Transverse colon (tissue), 4 donors: Measurements from ENCODE around the gene HTRA1. TPM values are rescaled to one million over a fixed set of nuclear protein-coding genes. Genes with fewer than 3 reads are reported as not detected.
A peak's percentile ranks its signal among the peaks of the same experiment; 100 is the strongest.

Experiments
- DNase-seq: peaks from one replicate; pipeline ENCODE4 v3.0.0-alpha.2; 2019
- H3K27ac ChIP-seq, 4 donors: fragments of 200-600 bp; sonication (generic); 2 replicates each; pipeline ENCODE4 v1.5.1; 2016 to 2018; ENCODE audit warnings: inconsistent platforms in 4 of 4
- H3K27me3 ChIP-seq: fragments of 200-600 bp; sonication (generic); 2 replicates; pipeline ENCODE4 v1.5.1; 2017; ENCODE audit warnings: inconsistent platforms
- H3K36me3 ChIP-seq, 4 donors: fragments of 200-600 bp; sonication (generic); 2 replicates each; pipeline ENCODE4 v1.5.1; 2017 to 2019; ENCODE audit warnings: inconsistent platforms in 4 of 4
- H3K4me1 ChIP-seq, 4 donors: fragments of 200-600 bp; sonication (generic); 2 replicates each; pipeline ENCODE4 v1.5.1; 2017 to 2020; ENCODE audit warnings: inconsistent platforms in 4 of 4
- H3K4me3 ChIP-seq, 4 donors: fragments of 200-600 bp; sonication (generic); 1 replicate in 1 of 4; 2 replicates in 3 of 4; pipeline versions ENCODE4 v1.5.1 to v1.6.1; 2017 to 2019; ENCODE audit warnings: inconsistent platforms in 4 of 4
- H3K9me3 ChIP-seq, 2 donors: fragments of 200-600 bp; sonication (generic); 2 replicates each; pipeline ENCODE4 v1.5.1; 2017 to 2019; ENCODE audit warnings: inconsistent platforms in 2 of 2
- EP300 ChIP-seq: sonication (generic); formaldehyde crosslinking; IDR thresholded peaks from one replicate; pipeline ENCODE4 v1.6.1; 2017; ENCODE audit warnings: antibody characterized with exemption, low read depth
- POLR2A ChIP-seq: fragments of 450-650 bp; IDR thresholded peaks from one replicate; pipeline ENCODE4 v1.6.1; 2016; ENCODE audit warnings: antibody characterized with exemption, mild to moderate bottlenecking, moderate library complexity
- POLR2AphosphoS5 ChIP-seq, 3 donors: sonication (generic); formaldehyde crosslinking; IDR thresholded peaks; one replicate each; pipeline ENCODE4 v1.6.1; 2016; ENCODE audit warnings: antibody characterized with exemption in 3 of 3
- WGBS, 2 donors: methylation state at CpG; one replicate each; pipeline ENCODE4 v1.1.5; 2018; ENCODE audit warnings: low coverage in 1 of 2; 5-methylcytosine and 5-hydroxymethylcytosine counted together
- in situ Hi-C, 4 donors: fragments of 200-750 bp; cut with MboI; loops; one replicate each; pipeline versions ENCODE4 v1.15.0 to v1.15.1; 2017; ENCODE audit warnings: low sequenced_read_pairs in 3 of 4, low pct_ligation_motif_present in 1 of 4, low pct_unique_long_range_greater_than_20kb in 1 of 4
- intact Hi-C: fragments of 100-400 bp; cut with DNase I; formaldehyde crosslinking; loops from one replicate; pipeline ENCODE4 v1.15.1; 2023; ENCODE audit warnings: low total_unique reads
- total RNA-seq, 4 donors: library from RNA; depleted of rRNA; stranded (reverse); fragments of >200 nt; gene quantifications; one replicate each; pipeline ENCODE4 v1.1.0, GENCODE V29; 2016
- TF ChIP-seq, protein P1 (sequence below), 5 experiments: fragments of 200-600 bp in 3 of 5; fragments of 450-650 bp in 2 of 5; sonication (generic) in 3 of 5; IDR thresholded peaks; 1 replicate in 2 of 5; 2 replicates in 3 of 5; pipeline ENCODE4 v1.5.1; 2016 to 2017; ENCODE audit warnings: antibody characterized with exemption in 5 of 5, inconsistent platforms in 3 of 5, mild to moderate bottlenecking in 2 of 5, moderate library complexity in 1 of 5

Gene HTRA1
- total RNA-seq, 4 donors from 2014 or later: 7.9 to 103 (median 31.2) TPM

- no peak for DNase-seq
- Histone ChIP-seq H3K9me3 (no peaks in the 10 kb centered on the region), H3K4me1 (peaks cover under 1 to 12% (median 4%) of the 10 kb centered on the region in 4 donors), H3K27ac (peak overlapping the region; percentile 43 to 74 (median 50)), H3K36me3 (no peaks in the 10 kb centered on the region), H3K27me3 (peaks cover 18% of the 10 kb centered on the region), H3K4me3 (no peak overlapping the region)
- 69 to 78% methylated on average over 10 to 11 of the region's 11 CpGs for WGBS, 2 donors
- TF ChIP-seq POLR2AphosphoS5 (IDR thresholded peaks at IDR 0.05): peak; percentile 46 to 77 (median 50)
- TF ChIP-seq, protein P1, sequence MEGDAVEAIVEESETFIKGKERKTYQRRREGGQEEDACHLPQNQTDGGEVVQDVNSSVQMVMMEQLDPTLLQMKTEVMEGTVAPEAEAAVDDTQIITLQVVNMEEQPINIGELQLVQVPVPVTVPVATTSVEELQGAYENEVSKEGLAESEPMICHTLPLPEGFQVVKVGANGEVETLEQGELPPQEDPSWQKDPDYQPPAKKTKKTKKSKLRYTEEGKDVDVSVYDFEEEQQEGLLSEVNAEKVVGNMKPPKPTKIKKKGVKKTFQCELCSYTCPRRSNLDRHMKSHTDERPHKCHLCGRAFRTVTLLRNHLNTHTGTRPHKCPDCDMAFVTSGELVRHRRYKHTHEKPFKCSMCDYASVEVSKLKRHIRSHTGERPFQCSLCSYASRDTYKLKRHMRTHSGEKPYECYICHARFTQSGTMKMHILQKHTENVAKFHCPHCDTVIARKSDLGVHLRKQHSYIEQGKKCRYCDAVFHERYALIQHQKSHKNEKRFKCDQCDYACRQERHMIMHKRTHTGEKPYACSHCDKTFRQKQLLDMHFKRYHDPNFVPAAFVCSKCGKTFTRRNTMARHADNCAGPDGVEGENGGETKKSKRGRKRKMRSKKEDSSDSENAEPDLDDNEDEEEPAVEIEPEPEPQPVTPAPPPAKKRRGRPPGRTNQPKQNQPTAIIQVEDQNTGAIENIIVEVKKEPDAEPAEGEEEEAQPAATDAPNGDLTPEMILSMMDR (IDR thresholded peaks at IDR 0.05): no peak
- no peak for TF ChIP-seq EP300
- TF ChIP-seq POLR2A: no peak
- in situ Hi-C loops (no loop called here), intact Hi-C loops (no loop called here)
These were observed 7.8 kb downstream of the HTRA1 start for GRCh38 chr10:122468926-122469781.

DNA sequence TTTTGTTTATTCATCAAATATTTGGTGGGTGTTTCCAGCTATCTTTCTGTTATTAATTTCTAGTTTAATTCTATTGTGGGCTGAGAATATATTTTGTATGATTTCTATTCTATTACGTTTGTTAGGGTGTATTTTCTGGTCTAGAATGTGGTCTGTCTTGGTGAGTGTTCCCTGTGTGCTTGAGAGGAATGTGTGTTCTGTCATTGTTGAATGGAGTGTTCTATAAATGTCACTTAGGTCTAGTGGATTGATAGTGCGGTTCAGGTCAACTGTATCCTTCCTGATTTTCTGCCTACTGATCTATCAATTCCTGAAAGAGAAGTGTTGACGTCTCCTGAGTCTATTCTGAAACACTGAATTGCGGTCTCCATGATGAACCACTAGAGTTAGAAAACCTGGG lies 8.5 kb downstream of the HTRA1 start:
- no peak overlapping the region for H3K4me3 ChIP-seq
- H3K27me3 ChIP-seq: peaks cover 14% of the 10 kb centered on the region
- WGBS, 2 donors: 60 to 90% methylated on average over 1 to 4 of the region's 4 CpGs
- H3K4me1 ChIP-seq: peaks cover 7 to 18% (median 8%) of the 10 kb centered on the region in 4 donors
- no peaks in the 10 kb centered on the region for H3K9me3 ChIP-seq
- H3K27ac ChIP-seq: peak overlapping the region in 3 of 4 donors; percentile 17 to 74 (median 22)
- no peak for TF ChIP-seq POLR2A
- TF ChIP-seq EP300: no peak
- TF ChIP-seq, protein P1 (IDR thresholded peaks at IDR 0.05): no peak
- intact Hi-C loops (no loop called here), in situ Hi-C loops (no loop called here)
- H3K36me3 ChIP-seq: no peaks in the 10 kb centered on the region
- DNase-seq: no peak

- in situ Hi-C loops: no loop called here
- Histone ChIP-seq H3K27ac (no peak overlapping the region), H3K4me3 (no peak overlapping the region), H3K36me3 (no peaks in the 10 kb centered on the region), H3K9me3 (no peaks in the 10 kb centered on the region), H3K27me3 (peaks cover 6% of the 10 kb centered on the region), H3K4me1 (peaks cover 18 to 35% (median 22%) of the 10 kb centered on the region in 4 donors)
- intact Hi-C loops: loop anchor here (2.0 kb wide), 1 partner anchor 75 kb away; no protein-coding TSS in a partner anchor
- DNase-seq: no peak
- TF ChIP-seq POLR2A (no peak), EP300 (no peak), POLR2AphosphoS5 (IDR thresholded peaks at IDR 0.05) (no peak)
- TF ChIP-seq, protein P1 (IDR thresholded peaks at IDR 0.05): no peak
- WGBS, 2 donors: 95% methylated on average over 4 of the region's 4 CpGs
These were observed 10.3 kb downstream of the HTRA1 start for GRCh38 chr10:122471531-122472177.

DNA sequence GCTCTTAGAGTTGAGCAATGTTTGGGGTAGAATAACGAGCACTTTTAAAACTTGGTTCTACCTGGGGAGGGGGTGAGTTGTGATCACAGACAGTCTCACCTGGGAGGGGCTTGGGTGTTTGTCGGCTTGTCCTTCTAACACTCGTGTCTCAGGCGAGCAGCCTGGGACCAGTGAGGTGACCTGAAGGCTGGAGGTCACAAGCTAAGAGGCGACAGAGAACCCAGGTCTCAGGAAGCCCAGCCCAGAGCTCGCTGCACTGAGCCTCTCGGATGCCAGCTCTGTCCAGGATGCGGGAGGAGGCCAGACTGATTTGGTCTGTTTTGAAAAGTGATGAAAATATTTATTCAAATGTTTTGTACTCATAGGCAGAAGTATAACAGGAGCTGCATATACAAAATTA lies 11.8 kb downstream of the HTRA1 start:
- Histone ChIP-seq H3K4me1 (peaks cover 18 to 38% (median 22%) of the 10 kb centered on the region in 4 donors), H3K9me3 (no peaks in the 10 kb centered on the region), H3K36me3 (no peaks in the 10 kb centered on the region), H3K4me3 (no peak overlapping the region), H3K27ac (no peak overlapping the region), H3K27me3 (peaks cover 6% of the 10 kb centered on the region)
- intact Hi-C loops: loop anchor here (2.0 kb wide), 1 partner anchor 76 kb away; no protein-coding TSS in a partner anchor
- TF ChIP-seq EP300: no peak
- in situ Hi-C loops: no loop called here
- DNase-seq: no peak
- 75 to 80% methylated on average over 1 to 8 of the region's 8 CpGs for WGBS, 2 donors
